Liver (tissue), 9 donors: ENCODE results near the gene EOLA2. TPM values are rescaled to one million over a fixed set of nuclear protein-coding genes. Genes with fewer than 3 reads are reported as not detected.

Source experiments
- DNase-seq: peaks from one replicate; pipeline ENCODE4 v3.0.0-alpha.2; 2017; ENCODE audit warnings: low spot score
- H3K27ac ChIP-seq, 2 donors: one replicate each; pipeline ENCODE4 v1.7.0; 2013; ENCODE audit warnings: inconsistent platforms in 2 of 2, low read length in 2 of 2, control low read depth in 1 of 2, low read depth in 1 of 2, mild to moderate bottlenecking in 1 of 2
- H3K27me3 ChIP-seq, 4 donors: one replicate each; pipeline versions ENCODE4 v1.6.1 to v1.7.0; 2013; ENCODE audit warnings: low read length in 3 of 4, inconsistent platforms in 1 of 4, mild to moderate bottlenecking in 1 of 4, moderate library complexity in 1 of 4; ENCODE audit not compliant: control insufficient read depth in 4 of 4, insufficient read depth in 4 of 4
- H3K36me3 ChIP-seq, 4 donors: one replicate each; pipeline versions ENCODE4 v1.6.1 to v1.7.0; 2013; ENCODE audit warnings: low read length in 3 of 4, mild to moderate bottlenecking in 3 of 4, low read depth in 1 of 4, moderate library complexity in 1 of 4; ENCODE audit not compliant: control insufficient read depth in 4 of 4, insufficient read depth in 3 of 4
- H3K4me1 ChIP-seq, 4 donors: one replicate each; pipeline versions ENCODE4 v1.6.1 to v1.7.0; 2013; ENCODE audit warnings: low read length in 3 of 4, mild to moderate bottlenecking in 3 of 4, moderate library complexity in 1 of 4; ENCODE audit not compliant: control insufficient read depth in 4 of 4, insufficient read depth in 4 of 4
- H3K4me3 ChIP-seq, 3 donors: one replicate each; pipeline versions ENCODE4 v1.6.1 to v1.7.0; 2013; ENCODE audit warnings: low read length in 3 of 3, control low read depth in 1 of 3, low read depth in 1 of 3, mild to moderate bottlenecking in 1 of 3
- H3K9ac ChIP-seq, 2 donors: one replicate each; pipeline ENCODE4 v1.7.0; 2013; ENCODE audit warnings: low read length in 2 of 2, mild to moderate bottlenecking in 2 of 2, moderate library complexity in 2 of 2, control low read depth in 1 of 2, low read depth in 1 of 2
- H3K9me3 ChIP-seq, 4 donors: one replicate each; pipeline versions ENCODE4 v1.6.1 to v1.7.0; 2013; ENCODE audit warnings: low read length in 3 of 4; ENCODE audit not compliant: control insufficient read depth in 4 of 4
- ATF3 ChIP-seq: IDR thresholded peaks from 2 replicates; pipeline ENCODE4 v1.6.1; 2016; ENCODE audit warnings: antibody characterized with exemption
- CTCF ChIP-seq: fragments of 150-350 bp; IDR thresholded peaks from 2 replicates; pipeline ENCODE4 v1.5.1; 2017; ENCODE audit warnings: improper control_type of control experiment, low read depth, low read length; ENCODE audit not compliant: missing input control
- EGR1 ChIP-seq, 2 donors: IDR thresholded peaks; 2 replicates each; pipeline ENCODE4 v1.6.1; 2016 to 2018; ENCODE audit warnings: antibody characterized with exemption in 2 of 2, low read depth in 2 of 2
- FOXA1 ChIP-seq: IDR thresholded peaks from 2 replicates; pipeline ENCODE4 v1.6.1; 2016; ENCODE audit warnings: antibody characterized with exemption
- FOXA2 ChIP-seq: IDR thresholded peaks from 2 replicates; pipeline ENCODE4 v1.6.1; 2016; ENCODE audit warnings: antibody characterized with exemption
- GABPA ChIP-seq, 2 donors: IDR thresholded peaks in 1 of 2; conservative IDR thresholded peaks in 1 of 2; 2 replicates each; pipeline ENCODE4 v1.6.1; 2016; ENCODE audit warnings: antibody characterized with exemption in 2 of 2, mild to moderate bottlenecking in 1 of 2, moderate library complexity in 1 of 2
- HNF4A ChIP-seq, 2 donors: conservative IDR thresholded peaks; 2 replicates each; pipeline ENCODE4 v1.6.1; 2016; ENCODE audit warnings: antibody characterized with exemption in 2 of 2, mild to moderate bottlenecking in 2 of 2
- HNF4G ChIP-seq: IDR thresholded peaks from 2 replicates; pipeline ENCODE4 v1.6.1; 2016; ENCODE audit warnings: antibody characterized with exemption
- JUND ChIP-seq, 2 donors: IDR thresholded peaks; 2 replicates each; pipeline ENCODE4 v1.6.1; 2016; ENCODE audit warnings: antibody characterized with exemption in 2 of 2
- MAX ChIP-seq: IDR thresholded peaks from 2 replicates; pipeline ENCODE4 v1.6.1; 2016; ENCODE audit warnings: antibody characterized with exemption
- NR2F2 ChIP-seq: IDR thresholded peaks from 2 replicates; pipeline ENCODE4 v1.6.1; 2016; ENCODE audit warnings: antibody characterized with exemption
- RAD21 ChIP-seq, 2 donors: IDR thresholded peaks; 2 replicates each; pipeline ENCODE4 v1.6.1; 2016; ENCODE audit warnings: antibody characterized with exemption in 2 of 2, mild to moderate bottlenecking in 2 of 2
- REST ChIP-seq: IDR thresholded peaks from 2 replicates; pipeline ENCODE4 v1.6.1; 2016; ENCODE audit warnings: antibody characterized with exemption, mild to moderate bottlenecking
- RXRA ChIP-seq, 2 donors: IDR thresholded peaks; 2 replicates each; pipeline ENCODE4 v1.6.1; 2017 to 2018; ENCODE audit warnings: antibody characterized with exemption in 2 of 2, mild to moderate bottlenecking in 1 of 2
- SP1 ChIP-seq: IDR thresholded peaks from 2 replicates; pipeline ENCODE4 v1.6.1; 2018; ENCODE audit warnings: antibody characterized with exemption, mild to moderate bottlenecking
- TAF1 ChIP-seq: conservative IDR thresholded peaks from 2 replicates; pipeline ENCODE4 v1.6.1; 2016; ENCODE audit warnings: antibody characterized with exemption, mild to moderate bottlenecking
- YY1 ChIP-seq: IDR thresholded peaks from 2 replicates; pipeline ENCODE4 v1.6.1; 2016; ENCODE audit warnings: antibody characterized with exemption, mild to moderate bottlenecking
- ZBTB33 ChIP-seq: IDR thresholded peaks from 2 replicates; pipeline ENCODE4 v1.6.1; 2016; ENCODE audit warnings: antibody characterized with exemption
- WGBS: extraction: QIAGEN DNeasy Blood & Tissue Kit; methylation state at CpG from one replicate; pipeline ENCODE4 v1.1.7; 2013; 5-methylcytosine and 5-hydroxymethylcytosine counted together
- polyA plus RNA-seq, 2 donors: library from polyadenylated mRNA; stranded (reverse) in 1 of 2; unstranded in 1 of 2; fragments of 200-250 nt in 1 of 2; fragments of >200 nt in 1 of 2; fragmentation: Nextera tagmentation in 1 of 2; extraction: Ambion mirVana in 1 of 2; gene quantifications; one replicate each; pipeline versions ENCODE4 v1.2.1 to v1.2.3, GENCODE V29; 2013 to 2015
- total RNA-seq, 2 donors: library from RNA; depleted of rRNA; stranded (reverse); fragments of >200 nt; gene quantifications; one replicate each; pipeline ENCODE4 v1.2.3, GENCODE V29; 2014
- donor health status: healthy.
- donor health status: healthy.
- donor health status: healthy.
- donor health status: healthy.
- donor health status: healthy.

Gene EOLA2
- total and polyA plus RNA-seq, 4 donors: 10.5 to 22.7 (median 15.6) TPM

- no peaks in the 10 kb centered on the region for H3K4me1 ChIP-seq
- no peak overlapping the region for H3K9ac ChIP-seq
- H3K36me3 ChIP-seq: no peaks in the 10 kb centered on the region
- no peak for DNase-seq
- no peak overlapping the region for H3K4me3 ChIP-seq
- no peaks in the 10 kb centered on the region for H3K9me3 ChIP-seq
- TF ChIP-seq GABPA (IDR thresholded peaks at IDR 0.05 in 1 of 2, conservative IDR thresholded peaks at IDR 0.05 in 1 of 2) (no peak), HNF4A (conservative IDR thresholded peaks at IDR 0.05) (no peak), ATF3 (no peak)
- H3K27me3 ChIP-seq: no peaks in the 10 kb centered on the region
- no peak overlapping the region for H3K27ac ChIP-seq
Observed at GRCh38 chrX:149987613-149988012, 49.3 kb upstream of the EOLA2 start.

- Histone ChIP-seq H3K9ac (no peak overlapping the region), H3K27me3 (no peaks in the 10 kb centered on the region), H3K27ac (no peak overlapping the region), H3K4me3 (no peak overlapping the region), H3K9me3 (no peaks in the 10 kb centered on the region), H3K4me1 (no peaks in the 10 kb centered on the region), H3K36me3 (no peaks in the 10 kb centered on the region)
- TF ChIP-seq JUND (IDR thresholded peaks at IDR 0.05) (no peak), ATF3 (no peak), MAX (no peak), REST (no peak), SP1 (no peak), ZBTB33 (no peak), FOXA2 (no peak), FOXA1 (no peak), GABPA (IDR thresholded peaks at IDR 0.05 in 1 of 2, conservative IDR thresholded peaks at IDR 0.05 in 1 of 2) (no peak), TAF1 (no peak), HNF4G (no peak), CTCF (no peak), EGR1 (IDR thresholded peaks at IDR 0.05; ENCODE audit: low read depth in 2 of 2) (no peak), RXRA (IDR thresholded peaks at IDR 0.05) (no peak), RAD21 (IDR thresholded peaks at IDR 0.05) (no peak), HNF4A (conservative IDR thresholded peaks at IDR 0.05) (no peak), YY1 (no peak), NR2F2 (no peak)
- DNase-seq: no peak
- 95% methylated on average over 1 of the region's 1 CpG for WGBS
Observed at GRCh38 chrX:149984411-149984810, 46.1 kb upstream of the EOLA2 start.
